GM23338 (cell line): ENCODE data around the gene EYA2. TPM values are rescaled to one million over a fixed set of nuclear protein-coding genes. Genes with fewer than 3 reads are reported as not detected.

ENCODE experiments used
- ATAC-seq: fragments of 200-7000 bp; cut with Tn5 transposase; 3 replicates; pipeline ENCODE4 v1.9.1; 2020
- DNase-seq: peaks from one replicate; pipeline ENCODE4 v3.0.0-alpha.2; 2015; ENCODE audit warnings: low spot score
- H2AFZ ChIP-seq: fragments of 200-600 bp; sonication (generic); 2 replicates; pipeline ENCODE4 v1.8.0; 2016; ENCODE audit warnings: antibody characterized with exemption, mild to moderate bottlenecking, moderate library complexity
- H3F3A ChIP-seq: fragments of 200-600 bp; sonication (generic); replicated peaks from 2 replicates; pipeline ENCODE4 v1.8.0; 2017; ENCODE audit warnings: antibody characterized with exemption, mixed run types, low read depth
- H3K27ac ChIP-seq: fragments of 200-600 bp; sonication (generic); 2 replicates; pipeline ENCODE4 v1.6.1; 2016; ENCODE audit warnings: low read depth
- H3K27me3 ChIP-seq: fragments of 200-600 bp; sonication (generic); 2 replicates; pipeline ENCODE4 v1.8.0; 2016; ENCODE audit warnings: mild to moderate bottlenecking, mixed run types, moderate library complexity; ENCODE audit not compliant: insufficient read depth
- H3K36me3 ChIP-seq: fragments of 200-600 bp; sonication (generic); 2 replicates; pipeline ENCODE4 v1.8.0; 2016; ENCODE audit warnings: mild to moderate bottlenecking; ENCODE audit not compliant: insufficient read depth
- H3K4me1 ChIP-seq: fragments of 200-600 bp; sonication (generic); 2 replicates; pipeline ENCODE4 v1.8.0; 2016; ENCODE audit warnings: mild to moderate bottlenecking, moderate library complexity; ENCODE audit not compliant: insufficient read depth
- H3K4me2 ChIP-seq: fragments of 200-600 bp; sonication (generic); 2 replicates; pipeline ENCODE4 v1.7.1; 2017; ENCODE audit warnings: mixed run types
- H3K4me3 ChIP-seq: fragments of 200-600 bp; sonication (generic); 2 replicates; pipeline ENCODE4 v1.6.1; 2016; ENCODE audit warnings: mixed run types
- H3K79me2 ChIP-seq: fragments of 200-600 bp; sonication (generic); replicated peaks from 2 replicates; pipeline ENCODE4 v1.8.0; 2017; ENCODE audit warnings: mild to moderate bottlenecking; ENCODE audit not compliant: insufficient read depth
- H3K9me2 ChIP-seq: fragments of 200-600 bp; sonication (generic); 2 replicates; pipeline ENCODE4 v1.8.0; 2017; ENCODE audit not compliant: insufficient read depth
- H4K20me1 ChIP-seq: fragments of 200-600 bp; sonication (generic); replicated peaks from 2 replicates; pipeline ENCODE4 v1.8.0; 2017; ENCODE audit warnings: mild to moderate bottlenecking; ENCODE audit not compliant: insufficient read depth
- H3K27ac Mint-ChIP-seq: 2 replicates; pipeline ENCODE4 v1.8.0; 2020; ENCODE audit warnings: inconsistent platforms, mild to moderate bottlenecking, moderate library complexity, mixed read lengths
- H3K27me3 Mint-ChIP-seq: 3 replicates; pipeline ENCODE4 v1.8.0; 2022; ENCODE audit warnings: low read depth, mild to moderate bottlenecking, moderate library complexity, mixed read lengths, inconsistent platforms; ENCODE audit not compliant: insufficient read depth, poor library complexity
- H3K36me3 Mint-ChIP-seq: 3 replicates; pipeline ENCODE4 v1.8.0; 2021; ENCODE audit warnings: low read depth, mild to moderate bottlenecking, inconsistent platforms, moderate library complexity, mixed read lengths
- H3K4me1 Mint-ChIP-seq: 3 replicates; pipeline ENCODE4 v1.8.0; 2020; ENCODE audit warnings: mild to moderate bottlenecking, inconsistent platforms, mixed read lengths
- H3K4me3 Mint-ChIP-seq: 3 replicates; pipeline ENCODE4 v1.8.0; 2021; ENCODE audit warnings: moderate library complexity, mild to moderate bottlenecking, inconsistent platforms, mixed read lengths
- H3K9me3 Mint-ChIP-seq: 3 replicates; pipeline ENCODE4 v1.8.0; 2020; ENCODE audit warnings: moderate library complexity, mild to moderate bottlenecking, inconsistent platforms, mixed read lengths
- CREB1 ChIP-seq: fragments of 250-450 bp; sonication (Bioruptor Pico); IDR thresholded peaks from 2 replicates; pipeline ENCODE4 v1.5.0; 2020; ENCODE audit warnings: low read depth, mild to moderate bottlenecking, moderate library complexity
- ETS1 ChIP-seq: IDR thresholded peaks from 2 replicates; pipeline ENCODE4 v1.6.1; 2016; ENCODE audit warnings: antibody characterized with exemption
- EZH2 ChIP-seq: fragments of 200-600 bp; sonication (generic); IDR thresholded peaks from one replicate; pipeline ENCODE4 v1.8.0; 2017; ENCODE audit warnings: antibody characterized with exemption, mild to moderate bottlenecking, low read depth; ENCODE audit not compliant: unreplicated experiment
- EZH2phosphoT487 ChIP-seq: fragments of 200-600 bp; sonication (generic); IDR thresholded peaks from one replicate; pipeline ENCODE4 v1.8.1; 2018; ENCODE audit warnings: antibody characterized with exemption; ENCODE audit not compliant: unreplicated experiment
- JUNB ChIP-seq: IDR thresholded peaks from one replicate; pipeline ENCODE4 v1.6.1; 2016; ENCODE audit warnings: antibody characterized with exemption; ENCODE audit not compliant: unreplicated experiment
- POLR2AphosphoS5 ChIP-seq: IDR thresholded peaks from 2 replicates; pipeline ENCODE4 v1.6.1; 2016; ENCODE audit warnings: antibody characterized with exemption, low read depth
- REST ChIP-seq: IDR thresholded peaks from one replicate; pipeline ENCODE4 v1.6.1; 2018; ENCODE audit warnings: antibody characterized with exemption; ENCODE audit not compliant: unreplicated experiment
- ZNF114 ChIP-seq: fragments of 250-450 bp; sonication (Bioruptor Pico); IDR thresholded peaks from 2 replicates; pipeline ENCODE4 v1.5.0; 2020; ENCODE audit warnings: mild to moderate bottlenecking, moderate library complexity
- ZNF331 ChIP-seq: fragments of 250-450 bp; sonication (Bioruptor Pico); IDR thresholded peaks from 2 replicates; pipeline ENCODE4 v1.5.0; 2020; ENCODE audit warnings: low read depth, mild to moderate bottlenecking, moderate library complexity
- ZNF462 ChIP-seq: fragments of 250-450 bp; sonication (Bioruptor Pico); IDR thresholded peaks from 2 replicates; pipeline ENCODE4 v1.5.0; 2020; ENCODE audit warnings: mild to moderate bottlenecking, moderate library complexity
- polyA plus RNA-seq: library from polyadenylated mRNA; unstranded; fragments of >200 nt; fragmentation: Nextera tagmentation; extraction: Ambion mirVana; gene quantifications from 2 replicates; pipeline ENCODE4 v1.2.1, GENCODE V29; 2016
- total RNA-seq: library from RNA; depleted of rRNA; stranded (reverse); fragments of >200 nt; shearing (Covaris generic); gene quantifications from 2 replicates; pipeline ENCODE4 v1.2.3, GENCODE V29; 2014

The EYA2 gene
- total and polyA plus RNA-seq, 2 experiments from 2014 or later, result 0.50 to 0.56 TPM

GRCh38 chr20:47189060-47189459 is 294.4 kb downstream of the EYA2 start (continued):
- no peak for TF ChIP-seq REST
- no peak for TF ChIP-seq CREB1
- TF ChIP-seq EZH2, result no peak
- no peak for TF ChIP-seq ZNF114 (CRISPR knock-in tag)

GRCh38 chr20:47191074-47191673 is 296.5 kb downstream of the EYA2 start:
- ATAC-seq, result no peak
- Histone ChIP-seq H3K4me1 (no peaks in the 10 kb centered on the region), H3K27me3 (no peaks in the 10 kb centered on the region), H3F3A (no peaks in the 10 kb centered on the region), H3K4me2 (no peak overlapping the region), H3K79me2 (no peaks in the 10 kb centered on the region), H3K4me3 (no peak overlapping the region), H4K20me1 (no peaks in the 10 kb centered on the region), H3K27ac (no peak overlapping the region), H2AFZ (no peak overlapping the region), H3K36me3 (no peaks in the 10 kb centered on the region), H3K9me2 (peaks cover 5% of the 10 kb centered on the region; the same call in 1 of the 2 replicates)
- H3K36me3 Mint-ChIP-seq, result no peaks in the 10 kb centered on the region
- H3K9me3 Mint-ChIP-seq, result no peaks in the 10 kb centered on the region
- no peak overlapping the region for H3K4me3 Mint-ChIP-seq
- H3K4me1 Mint-ChIP-seq, result peaks cover 4% of the 10 kb centered on the region; the same call in 2 of the 3 replicates
- H3K27me3 Mint-ChIP-seq, result peaks cover 2% of the 10 kb centered on the region
- no peak for DNase-seq
- H3K27ac Mint-ChIP-seq, result no peak overlapping the region
- TF ChIP-seq POLR2AphosphoS5 (no peak), JUNB (no peak), ETS1 (no peak), EZH2 (no peak), ZNF114 (CRISPR knock-in tag) (no peak), ZNF331 (no peak), ZNF462 (no peak), REST (no peak), EZH2phosphoT487 (no peak)
